Cerebellar nuclear complex (tissue), 1 donor: ENCODE measurements around the gene MBD3.
"Not testable (repeated sequence)": the region's sequence is repeated elsewhere in the genome, so short reads cannot be mapped to it uniquely, and the experiment has no call there.

Experiments used
- DNase-seq, 2 experiments: peaks; one replicate each; lab custom pipeline; 2025; lab: John Stamatoyannopoulos, UW

MBD3 gene, protein sequence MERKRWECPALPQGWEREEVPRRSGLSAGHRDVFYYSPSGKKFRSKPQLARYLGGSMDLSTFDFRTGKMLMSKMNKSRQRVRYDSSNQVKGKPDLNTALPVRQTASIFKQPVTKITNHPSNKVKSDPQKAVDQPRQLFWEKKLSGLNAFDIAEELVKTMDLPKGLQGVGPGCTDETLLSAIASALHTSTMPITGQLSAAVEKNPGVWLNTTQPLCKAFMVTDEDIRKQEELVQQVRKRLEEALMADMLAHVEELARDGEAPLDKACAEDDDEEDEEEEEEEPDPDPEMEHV

DNA sequence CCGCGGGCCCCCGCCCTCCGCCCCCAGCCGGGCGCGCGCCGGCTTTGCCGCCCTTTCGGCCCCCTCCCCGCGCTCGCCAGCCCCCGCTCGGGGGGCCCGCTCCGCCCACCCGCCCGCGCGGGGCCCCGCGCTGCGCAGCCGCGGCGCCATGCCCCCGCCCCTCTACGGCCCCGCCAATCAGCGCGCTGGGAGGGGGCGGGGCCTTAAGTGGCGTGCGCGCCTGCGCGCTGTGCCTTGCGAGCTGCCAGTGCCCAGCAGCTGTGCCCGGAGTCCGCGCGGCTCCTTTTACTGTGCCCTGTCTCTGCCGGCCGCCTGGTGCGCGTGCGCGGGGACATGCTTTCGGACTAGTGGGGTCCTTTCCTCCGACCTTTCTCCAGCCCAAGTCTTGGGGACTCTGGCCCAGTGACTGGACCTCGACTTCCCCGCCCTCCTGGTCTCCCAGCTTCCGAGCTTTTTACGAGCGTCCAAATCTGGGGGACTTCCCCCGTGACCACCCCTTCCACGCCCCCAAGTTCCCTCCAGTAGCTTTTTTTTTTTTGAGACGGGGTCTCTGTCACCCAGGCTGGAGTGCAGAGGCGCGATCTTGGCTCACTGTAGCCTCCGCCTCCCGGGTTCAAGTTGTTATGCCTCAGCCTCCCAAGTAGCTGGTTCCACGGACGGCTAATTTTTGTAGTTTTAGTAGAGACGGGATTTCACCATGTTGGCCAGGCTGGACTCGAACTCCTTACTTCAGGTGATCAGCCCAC lies at the start of gene MBD3:
Gene MBD3 (minus strand): TSS at position 111 of the 746 bp plus-strand sequence. CDS start 234 bp downstream, outside the sequence.
- peak in 1 of 2 experiments; percentile 32 for DNase-seq

DNA sequence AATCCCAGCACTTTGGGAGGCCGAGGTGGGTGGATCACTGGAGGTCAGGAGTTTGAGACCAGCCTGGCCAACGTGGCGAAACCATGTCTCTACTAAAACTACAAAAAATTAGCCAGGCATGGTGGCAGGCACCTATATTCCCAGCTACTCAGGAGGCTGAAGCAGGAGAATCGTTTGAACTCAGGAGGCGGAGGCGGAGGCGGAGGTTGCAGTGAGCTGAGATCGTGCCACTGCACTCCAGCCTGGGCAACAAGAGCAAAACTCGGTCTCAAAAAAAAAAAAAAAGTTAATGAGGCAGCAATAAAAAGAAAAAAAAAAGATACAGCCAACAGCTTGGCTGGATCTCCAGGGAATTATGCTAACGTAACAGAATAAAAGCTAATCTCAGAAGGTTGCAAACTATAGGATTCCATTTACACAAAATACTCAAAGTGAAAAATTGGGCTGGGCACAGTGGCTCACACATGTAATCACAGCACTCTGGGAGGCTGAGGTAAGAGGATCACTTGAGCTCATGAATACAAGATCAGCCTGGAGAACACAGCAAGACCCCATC lies 48.3 kb upstream of the MBD3 start:
- not testable (repeated sequence) for DNase-seq

DNA sequence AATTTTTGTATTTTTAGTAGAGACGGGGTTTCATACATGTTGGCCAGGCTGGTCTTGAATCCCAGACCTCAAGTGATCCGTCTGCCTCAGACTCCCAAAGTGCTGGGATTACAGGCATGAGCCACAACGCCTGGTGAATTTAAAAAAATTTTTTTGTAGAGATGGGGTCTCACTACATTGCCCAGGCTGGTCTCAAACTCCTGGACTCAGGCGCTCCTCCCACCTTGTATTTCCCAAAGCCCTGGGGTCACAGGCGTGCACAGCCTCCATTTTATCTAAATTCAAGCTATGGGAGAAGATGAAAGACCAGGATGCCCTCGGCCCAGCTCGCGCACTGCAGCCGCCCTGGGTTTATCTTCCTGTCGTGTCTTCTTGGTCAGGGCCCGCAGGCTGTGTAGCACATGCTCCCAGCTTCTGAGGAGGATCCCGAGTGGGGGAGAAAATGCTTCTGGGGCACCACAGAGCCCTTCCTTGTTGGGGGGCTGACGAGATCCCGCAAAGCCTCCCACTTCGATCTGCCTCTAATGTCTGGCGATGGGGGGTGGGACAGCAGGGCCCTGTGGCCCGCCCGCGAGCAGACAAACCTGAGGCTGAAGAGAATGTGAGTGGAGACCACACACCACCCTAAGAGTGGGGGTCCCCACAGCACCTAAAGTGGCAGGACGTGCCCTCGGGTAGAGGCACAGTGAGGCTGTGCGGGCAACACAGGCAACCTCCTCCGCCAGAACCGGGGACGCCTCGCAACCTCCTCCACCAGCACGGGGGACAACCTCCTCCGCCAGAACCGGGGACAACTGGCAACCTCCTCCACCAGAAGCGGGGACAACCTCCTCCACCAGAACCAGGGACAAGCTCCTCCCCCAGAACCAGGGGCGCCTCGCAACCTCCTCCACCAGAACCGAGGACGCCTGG lies 43.9 kb upstream of the MBD3 start:
- DNase-seq: no peak

DNA sequence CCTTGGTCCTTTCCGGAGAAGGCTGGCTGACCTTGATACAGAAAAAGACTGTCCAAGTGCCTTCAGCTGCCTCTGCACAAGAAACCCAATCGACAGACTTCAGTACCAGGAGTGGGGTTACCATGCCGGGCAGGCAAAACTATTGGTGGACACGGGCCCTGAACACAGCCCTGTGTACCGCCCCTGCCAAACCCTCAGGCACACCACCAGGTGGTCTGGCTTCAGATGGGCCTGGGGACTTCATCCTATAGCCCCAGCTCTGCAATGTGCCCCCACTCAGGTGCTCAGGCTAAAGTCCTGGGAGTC lies 42.2 kb upstream of the MBD3 start:
- no peak for DNase-seq

DNA sequence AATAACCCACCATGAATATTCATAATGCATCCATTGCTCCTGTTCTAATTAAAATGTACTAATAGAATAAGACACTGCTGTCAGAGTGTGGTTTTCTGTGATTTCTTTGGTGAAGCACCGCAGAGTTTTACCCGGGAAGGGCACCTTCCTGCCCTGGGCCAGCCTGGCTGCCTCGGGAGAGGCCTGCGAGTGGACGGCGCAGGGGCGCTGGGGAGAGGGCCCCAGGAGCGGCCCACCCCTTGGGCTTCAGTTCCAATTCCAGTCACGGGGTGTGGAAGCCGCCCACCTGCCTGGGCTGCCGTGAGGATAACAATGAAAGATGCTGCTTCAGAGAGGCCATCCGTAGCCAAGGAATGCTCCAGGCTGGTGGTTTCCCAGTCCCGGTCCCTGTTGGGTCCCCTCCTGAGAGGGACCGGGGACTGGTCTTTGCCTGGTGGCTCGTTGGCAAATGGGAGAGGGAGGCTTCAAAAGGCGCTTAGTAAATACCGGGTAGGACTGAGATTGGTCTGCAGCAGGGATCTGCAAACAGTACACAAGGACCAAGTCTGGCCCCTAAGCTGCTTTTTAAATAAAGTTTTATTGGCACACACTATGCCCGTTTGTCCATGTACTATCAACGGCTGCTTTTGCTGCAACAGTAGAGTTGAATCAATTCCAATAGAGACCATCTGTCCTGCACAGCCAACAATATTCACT lies 41.7 kb upstream of the MBD3 start:
- DNase-seq: no peak

DNA sequence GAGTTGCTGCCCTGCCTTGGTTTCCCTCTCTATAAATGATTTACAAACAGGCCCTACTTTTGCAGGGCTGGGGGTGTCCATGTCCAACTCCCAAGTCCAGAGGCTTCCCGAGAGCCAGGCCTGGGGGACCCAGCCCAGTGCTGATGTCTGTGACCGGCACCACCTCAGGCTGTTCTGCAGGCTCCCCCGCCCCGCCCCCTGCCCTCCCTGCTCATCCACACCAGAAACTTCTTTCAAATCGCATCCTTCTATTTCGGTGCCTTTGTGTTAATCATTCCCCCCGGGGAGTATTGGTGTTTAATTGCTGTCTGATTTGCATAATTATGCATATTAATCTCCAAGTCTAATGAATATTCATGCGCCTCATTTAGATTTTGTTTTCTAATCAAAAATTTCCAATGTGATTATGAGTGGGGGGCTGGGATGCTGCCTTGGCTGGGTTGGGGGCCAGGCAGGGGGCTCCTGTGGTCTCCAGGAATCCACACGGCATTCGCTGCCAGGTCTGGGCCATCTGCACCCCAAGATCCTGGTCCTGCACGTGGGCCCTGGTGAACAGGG lies 40.7 kb upstream of the MBD3 start:
- no peak for DNase-seq

DNA sequence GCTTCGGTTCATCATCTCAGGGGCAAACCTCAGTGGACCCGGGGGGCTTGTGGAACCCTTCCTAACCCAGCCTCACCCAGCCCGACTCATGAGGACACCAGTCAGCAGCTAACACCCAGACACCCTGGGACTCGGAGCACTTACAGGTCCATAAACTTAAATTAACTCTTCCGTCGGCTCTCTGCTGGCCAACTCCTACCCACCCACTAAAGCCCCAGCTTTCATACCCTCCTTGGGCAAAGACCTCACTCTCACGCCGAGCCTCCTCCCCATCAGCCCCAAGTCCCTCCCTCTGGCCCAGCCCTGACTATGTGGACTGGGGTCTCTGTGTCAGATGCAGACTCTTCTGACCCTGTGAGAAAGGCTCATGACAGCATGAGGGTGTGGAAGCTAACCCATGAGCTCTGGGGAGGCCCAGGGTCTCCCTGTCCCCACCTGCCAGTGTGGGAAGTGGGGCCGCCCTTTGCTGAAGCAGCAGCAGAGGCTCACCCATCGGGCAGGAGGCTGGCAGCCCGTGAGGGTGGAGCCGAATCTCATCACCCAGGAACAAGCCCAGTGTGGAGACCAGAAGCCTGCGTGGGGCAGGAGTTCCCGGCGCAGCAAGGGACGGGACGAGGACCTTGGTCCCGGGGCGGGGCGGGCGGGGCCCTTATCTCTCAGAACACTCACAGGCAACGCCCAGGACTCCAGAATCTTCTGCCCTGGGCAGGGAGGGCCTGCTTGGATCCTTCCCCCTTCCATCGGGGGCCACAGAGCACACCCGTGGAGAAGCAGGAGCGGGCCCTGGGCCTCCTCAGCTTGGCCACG lies 40.0 kb upstream of the MBD3 start:
- DNase-seq: no peak

DNA sequence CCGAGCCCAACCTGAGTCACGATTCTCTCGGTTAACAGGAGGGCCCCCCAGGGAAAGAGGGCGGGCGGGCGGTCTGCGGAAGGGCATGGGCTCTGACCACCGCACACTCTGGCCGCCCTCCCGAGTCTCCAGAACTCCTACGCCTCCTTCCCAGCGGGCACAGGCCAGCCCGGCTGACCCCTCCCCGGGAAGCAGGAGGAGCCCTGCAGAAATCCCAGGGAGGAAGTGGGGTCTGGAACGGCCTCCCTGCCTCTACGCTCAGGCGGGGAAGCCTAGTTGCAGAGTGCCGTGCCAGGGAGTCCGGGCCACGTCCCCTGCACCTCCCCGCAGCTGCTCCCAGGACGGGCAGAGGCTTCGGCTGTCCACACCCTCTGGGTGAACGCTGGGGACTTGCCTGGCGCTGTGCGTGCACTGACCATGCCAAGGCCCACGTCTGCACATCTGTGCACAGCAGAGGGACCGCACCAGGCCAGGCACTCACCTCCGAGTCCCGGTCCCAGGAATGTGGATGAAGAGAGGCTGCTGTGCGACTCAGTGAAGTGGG lies 39.0 kb upstream of the MBD3 start:
- no peak for DNase-seq

DNA sequence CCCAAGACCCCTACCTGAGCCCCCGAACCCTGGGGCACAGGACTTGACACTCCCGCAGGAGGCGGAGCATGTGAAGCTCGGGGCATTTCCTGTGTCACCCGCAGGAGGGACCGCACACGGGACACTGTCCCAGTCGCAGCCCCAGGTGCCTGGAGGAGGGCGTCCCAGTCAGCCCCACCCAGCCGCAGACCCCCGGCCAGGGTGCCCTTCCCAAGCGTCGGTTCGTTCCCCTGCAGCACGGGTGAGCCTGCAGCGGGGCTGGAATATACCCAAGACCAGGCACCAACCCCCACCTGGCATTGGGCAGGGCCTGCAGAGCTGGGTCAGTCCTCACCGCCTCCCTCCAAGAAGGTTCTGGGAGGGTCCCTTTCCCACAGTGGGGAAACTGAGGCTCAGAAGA lies 38.1 kb upstream of the MBD3 start:
- no peak for DNase-seq

DNA sequence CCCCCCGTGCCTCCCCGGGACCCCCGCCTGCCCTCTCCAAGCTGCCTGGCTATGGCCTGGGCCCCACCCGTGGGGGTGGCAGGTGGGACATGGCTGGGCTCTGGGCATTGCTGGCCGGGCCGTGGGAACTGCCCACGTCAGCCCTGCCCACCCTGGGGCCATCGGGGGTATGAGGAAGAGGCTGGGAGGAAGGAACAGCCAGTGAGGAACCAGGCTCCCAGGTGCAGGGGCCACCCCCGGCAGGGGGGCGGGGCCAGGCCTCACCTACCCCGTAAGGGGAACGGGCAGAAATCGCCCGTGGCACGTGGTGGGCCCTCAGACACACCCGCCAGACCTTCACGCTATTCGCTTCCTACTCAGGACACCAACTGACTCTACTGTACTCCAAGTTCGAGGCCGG lies 37.3 kb upstream of the MBD3 start:
- DNase-seq: no peak

DNA sequence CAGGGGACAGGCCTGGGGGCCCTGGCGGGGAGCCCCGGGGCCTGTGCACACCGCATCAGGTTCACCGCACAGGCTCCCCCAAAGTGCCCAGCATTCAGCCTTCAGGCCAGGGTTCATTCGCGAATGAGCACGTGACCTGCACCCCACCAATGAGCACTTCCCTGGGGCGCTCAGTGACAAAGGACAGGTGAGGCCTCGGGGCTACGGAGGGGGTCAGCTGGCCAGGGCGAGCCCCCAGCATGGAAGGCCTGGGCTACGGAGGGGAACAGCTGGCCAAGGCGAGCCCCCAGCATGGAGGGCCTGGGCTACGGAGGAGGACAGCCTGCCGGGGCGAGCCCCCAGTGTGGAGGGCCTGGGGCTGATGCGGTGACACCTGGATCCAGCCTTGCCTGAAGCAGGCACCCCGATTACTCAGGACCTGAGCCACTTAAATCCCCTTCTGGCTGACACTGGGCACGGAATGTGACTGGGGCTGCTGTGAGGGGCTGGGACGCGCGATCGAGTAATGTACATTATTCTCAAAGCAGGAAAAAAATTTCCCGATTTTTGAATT lies 36.7 kb upstream of the MBD3 start:
- DNase-seq: no peak

DNA sequence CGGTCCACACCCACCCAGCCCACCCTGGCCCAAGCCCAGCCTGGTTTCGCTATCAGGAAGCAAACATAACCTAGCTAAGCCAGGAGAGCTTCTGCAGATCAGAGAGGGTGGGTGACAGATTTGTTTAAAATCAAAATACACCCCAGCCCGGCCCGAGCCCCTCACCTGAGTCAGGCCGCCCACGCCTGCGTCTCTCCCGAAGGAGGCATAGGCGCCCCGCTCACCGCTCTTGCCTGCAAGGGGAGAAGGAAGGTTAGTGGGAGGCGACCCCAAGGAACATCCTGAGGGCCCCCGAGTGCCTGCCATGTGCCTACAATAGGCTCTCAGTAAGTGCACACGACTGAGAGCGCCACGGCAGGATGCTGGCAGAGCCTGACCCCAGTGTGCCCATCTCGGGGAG lies 34.5 kb upstream of the MBD3 start:
- no peak for DNase-seq

DNA sequence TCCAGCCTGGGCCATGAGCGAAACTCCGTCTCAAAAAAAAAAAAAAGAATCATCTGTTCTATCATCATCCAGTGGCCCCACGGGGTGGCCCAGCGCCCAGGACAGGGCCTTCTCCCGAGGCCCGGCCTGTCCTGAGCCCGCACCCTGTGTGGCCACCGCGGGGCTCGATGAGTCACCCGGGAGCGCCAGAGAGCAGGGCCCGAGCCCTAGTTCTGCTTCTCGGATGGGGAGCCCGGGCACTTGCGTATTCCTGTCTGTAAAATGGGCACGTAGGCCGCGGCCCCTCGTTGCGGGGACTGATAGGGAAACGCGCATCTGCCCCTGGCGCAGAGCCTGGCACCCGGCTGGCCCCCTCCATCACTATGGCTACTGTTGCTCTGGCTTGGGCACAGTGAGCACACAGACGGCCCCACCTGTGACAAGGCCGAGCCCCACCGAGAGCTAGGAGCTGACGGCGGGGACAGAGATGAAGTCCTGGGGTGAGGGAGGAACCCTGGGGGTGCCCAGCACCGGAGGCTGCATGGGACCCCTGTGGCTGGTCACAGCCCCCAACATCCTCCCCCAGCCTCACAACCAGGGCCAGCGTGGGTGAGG lies 33.8 kb upstream of the MBD3 start:
- no peak for DNase-seq

DNA sequence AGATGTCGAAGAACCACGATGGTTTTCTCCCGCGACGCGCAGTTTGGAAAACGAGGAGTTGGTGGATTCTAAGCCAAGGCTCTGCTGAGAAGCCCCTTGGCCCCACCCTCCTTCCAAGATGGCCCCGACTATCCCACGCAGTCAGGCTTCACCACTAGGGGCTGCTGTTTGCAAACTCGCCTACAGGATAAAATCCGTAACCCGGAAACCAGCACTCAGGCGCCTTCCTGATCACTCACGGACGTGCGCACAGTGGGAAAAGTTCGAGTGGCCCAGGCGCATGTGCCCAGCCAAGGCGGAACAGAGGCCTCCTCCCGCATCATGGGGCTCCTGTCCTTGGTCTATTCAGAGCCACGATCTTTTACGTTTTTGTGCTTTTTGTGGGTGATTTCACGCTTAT lies 31.8 kb upstream of the MBD3 start:
- DNase-seq: no peak

DNA sequence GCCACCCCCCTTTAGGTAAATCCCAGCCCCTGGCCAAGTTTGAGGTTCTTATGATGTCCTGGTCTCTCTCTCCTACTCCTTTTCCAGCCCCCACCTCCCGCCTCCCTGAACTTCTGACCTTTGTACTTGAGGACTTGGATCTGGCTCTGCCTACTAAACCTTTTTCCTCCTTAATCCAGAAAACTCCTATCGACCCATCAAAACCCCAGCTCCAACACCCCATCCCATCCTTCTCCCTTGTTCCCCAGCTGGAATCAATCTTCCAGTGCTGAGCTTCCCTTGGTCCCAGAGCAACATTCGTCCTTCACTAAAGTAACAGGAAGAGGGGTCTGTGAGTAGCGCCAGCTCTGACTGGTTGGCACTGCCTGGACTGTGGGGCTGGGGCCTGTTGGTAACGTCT lies 29.9 kb upstream of the MBD3 start:
- DNase-seq: no peak

DNA sequence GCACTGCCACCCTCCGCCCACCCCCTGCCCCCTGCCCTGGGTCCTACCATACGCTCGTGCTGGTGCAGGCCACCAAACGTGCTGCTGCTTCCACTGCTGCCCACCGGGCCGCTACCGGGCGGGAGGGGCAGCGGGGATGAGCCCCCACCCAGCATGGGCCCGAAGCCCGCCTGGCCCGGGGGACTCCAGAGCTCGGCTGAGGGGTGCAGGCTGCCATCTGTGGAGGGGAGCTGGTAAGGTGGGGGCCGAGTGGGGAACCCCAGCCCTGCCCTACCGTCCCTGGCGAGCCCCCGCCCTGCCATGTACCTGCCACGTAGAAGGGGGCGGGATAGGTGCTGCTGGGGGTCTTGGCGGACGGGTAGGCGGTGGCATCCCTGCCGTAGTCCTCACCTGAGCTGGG lies 29.3 kb upstream of the MBD3 start:
- DNase-seq: no peak

DNA sequence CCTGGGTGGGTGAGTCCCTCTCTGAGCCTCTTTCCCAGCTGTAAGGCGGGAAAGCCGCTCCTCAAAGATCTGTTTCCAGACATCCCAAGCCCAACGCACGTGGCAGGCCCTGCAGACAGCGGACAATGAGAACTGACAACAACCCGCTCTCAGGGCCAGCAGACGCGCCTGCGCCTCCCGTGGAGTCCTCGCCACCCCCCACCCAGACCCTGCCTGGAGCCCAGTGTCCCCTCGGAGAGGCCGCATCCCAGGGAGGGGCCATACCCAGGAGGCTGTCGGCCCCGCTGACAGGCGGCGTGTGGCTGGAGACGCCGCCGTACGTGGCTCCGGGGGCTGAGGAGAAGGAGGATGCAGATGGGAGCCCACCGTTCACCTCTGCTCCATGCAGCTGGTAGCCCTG lies 28.9 kb upstream of the MBD3 start:
- DNase-seq: no peak

DNA sequence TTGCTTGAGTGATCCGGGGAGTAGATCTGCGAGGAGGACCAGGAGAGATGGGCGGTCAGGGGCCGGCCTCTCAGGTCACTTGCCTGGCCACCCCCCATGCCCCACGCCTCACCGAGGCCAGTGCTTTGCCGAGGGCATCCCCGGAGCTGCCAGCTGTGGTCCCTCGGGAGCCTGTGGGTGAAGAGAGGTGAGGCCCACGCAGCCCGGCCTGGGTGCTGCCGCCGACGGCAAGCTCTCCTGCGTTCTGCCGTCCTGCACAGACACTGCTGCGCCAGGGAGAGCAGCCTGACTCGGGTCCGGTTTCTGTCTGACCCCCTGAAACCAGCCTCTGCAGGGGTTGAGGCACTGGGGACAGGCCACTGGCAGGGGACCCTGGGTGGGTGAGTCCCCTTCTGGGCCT lies 28.4 kb upstream of the MBD3 start:
- DNase-seq: no peak

DNA sequence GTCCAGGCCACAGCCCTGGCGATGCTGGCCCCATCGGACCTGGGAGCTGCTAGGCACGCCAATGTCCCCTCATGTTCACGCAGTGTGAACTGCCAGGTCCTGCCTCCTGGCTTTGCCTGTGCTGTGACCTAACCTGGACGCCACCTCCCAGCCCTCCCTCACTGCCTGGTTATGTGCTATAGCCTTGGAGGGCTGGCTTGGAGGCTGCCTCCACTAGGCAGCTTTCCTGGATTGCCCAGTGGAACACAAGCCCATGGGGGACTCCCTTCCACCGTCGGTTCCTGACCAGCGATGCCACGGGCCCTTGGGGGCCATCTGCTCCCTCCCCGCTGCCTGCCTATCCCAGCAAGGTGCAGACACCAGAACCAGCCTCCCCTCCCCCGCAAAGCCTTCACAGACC lies 27.8 kb upstream of the MBD3 start:
- no peak for DNase-seq

DNA sequence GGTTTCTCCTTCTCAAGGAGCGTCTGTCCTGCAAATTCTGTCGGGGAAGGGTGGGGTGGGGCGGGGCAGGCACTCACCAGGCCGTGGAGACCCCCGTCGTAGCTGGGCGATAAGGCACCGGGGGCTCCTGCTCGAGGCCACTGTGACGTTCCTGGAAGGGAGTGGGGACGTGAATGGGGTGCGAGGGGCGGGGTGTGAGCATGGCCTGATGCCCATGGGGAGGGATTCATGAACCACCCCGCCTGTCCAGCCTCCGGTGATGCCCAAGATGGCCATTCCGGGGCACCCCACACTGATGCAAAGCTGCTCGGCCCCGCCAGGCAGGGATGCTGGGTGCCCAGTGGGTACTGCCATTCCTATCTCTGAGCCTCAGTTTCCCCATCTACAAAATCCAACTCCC lies 27.0 kb upstream of the MBD3 start:
- no peak for DNase-seq
